DND-41 (cell line): Measurements from ENCODE around the gene TRMT112.

Experiments
- ATAC-seq: fragments of 200-7000 bp; cut with Tn5 transposase; 3 replicates; pipeline ENCODE4 v1.9.1; 2021; ENCODE audit warnings: low read depth; ENCODE audit not compliant: insufficient read depth
- DNase-seq: peaks from one replicate; pipeline ENCODE4 v3.0.0-alpha.2; 2020
- H2AFZ ChIP-seq: 2 replicates; pipeline ENCODE4 v1.6.0; 2012; ENCODE audit warnings: low read depth, low read length
- H3K27ac ChIP-seq: 2 replicates; pipeline ENCODE4 v1.5.1; 2012; ENCODE audit warnings: low read length, inconsistent platforms
- H3K27me3 ChIP-seq: fragments of 200-600 bp; sonication (generic); 2 replicates; pipeline ENCODE4 v1.6.0; 2012; ENCODE audit warnings: low read length, mild to moderate bottlenecking, inconsistent platforms; ENCODE audit not compliant: insufficient read depth, poor library complexity
- H3K36me3 ChIP-seq: 2 replicates; pipeline ENCODE4 v1.5.1; 2012; ENCODE audit warnings: low read length, inconsistent platforms; ENCODE audit not compliant: insufficient read depth
- H3K4me1 ChIP-seq: 2 replicates; pipeline ENCODE4 v1.5.1; 2012; ENCODE audit warnings: mild to moderate bottlenecking, low read length; ENCODE audit not compliant: insufficient read depth
- H3K4me2 ChIP-seq: 2 replicates; pipeline ENCODE4 v1.6.0; 2012; ENCODE audit warnings: mild to moderate bottlenecking, moderate library complexity, low read length, inconsistent platforms; ENCODE audit not compliant: insufficient read depth
- H3K4me3 ChIP-seq, 2 experiments: fragments of 200-600 bp in 1 of 2; shearing (Covaris generic) in 1 of 2; 2 replicates each; pipeline ENCODE4 v1.5.1; 2012 to 2016; ENCODE audit warnings: inconsistent platforms in 2 of 2, low read length in 2 of 2, mild to moderate bottlenecking in 2 of 2, low read depth in 1 of 2, moderate library complexity in 1 of 2
- H3K79me2 ChIP-seq: 2 replicates; pipeline ENCODE4 v1.6.0; 2012; ENCODE audit warnings: low read length, inconsistent platforms; ENCODE audit not compliant: insufficient read depth
- H3K9ac ChIP-seq: 2 replicates; pipeline ENCODE4 v1.6.0; 2012; ENCODE audit warnings: low read depth, mild to moderate bottlenecking, inconsistent platforms, low read length, moderate library complexity
- H3K9me3 ChIP-seq: 2 replicates; pipeline ENCODE4 v1.5.1; 2012; ENCODE audit warnings: low read length, moderate library complexity, mild to moderate bottlenecking, inconsistent platforms; ENCODE audit not compliant: insufficient read depth, severe bottlenecking
- H4K20me1 ChIP-seq: 2 replicates; pipeline ENCODE4 v1.6.0; 2012; ENCODE audit warnings: low read length; ENCODE audit not compliant: insufficient read depth
- EZH2 ChIP-seq: IDR thresholded peaks from 3 replicates; pipeline ENCODE4 v1.6.1; 2012; ENCODE audit warnings: borderline replicate concordance, low read depth, mild to moderate bottlenecking, moderate library complexity, low read length, inconsistent platforms; ENCODE audit not compliant: severe bottlenecking
- TF ChIP-seq, protein P1 (sequence below): IDR thresholded peaks from 2 replicates; pipeline ENCODE4 v1.5.1; 2012; ENCODE audit warnings: borderline replicate concordance, low read length, moderate library complexity, mild to moderate bottlenecking; ENCODE audit not compliant: poor library complexity, severe bottlenecking; ENCODE audit errors: extremely low read depth

The TRMT112 gene

DNA sequence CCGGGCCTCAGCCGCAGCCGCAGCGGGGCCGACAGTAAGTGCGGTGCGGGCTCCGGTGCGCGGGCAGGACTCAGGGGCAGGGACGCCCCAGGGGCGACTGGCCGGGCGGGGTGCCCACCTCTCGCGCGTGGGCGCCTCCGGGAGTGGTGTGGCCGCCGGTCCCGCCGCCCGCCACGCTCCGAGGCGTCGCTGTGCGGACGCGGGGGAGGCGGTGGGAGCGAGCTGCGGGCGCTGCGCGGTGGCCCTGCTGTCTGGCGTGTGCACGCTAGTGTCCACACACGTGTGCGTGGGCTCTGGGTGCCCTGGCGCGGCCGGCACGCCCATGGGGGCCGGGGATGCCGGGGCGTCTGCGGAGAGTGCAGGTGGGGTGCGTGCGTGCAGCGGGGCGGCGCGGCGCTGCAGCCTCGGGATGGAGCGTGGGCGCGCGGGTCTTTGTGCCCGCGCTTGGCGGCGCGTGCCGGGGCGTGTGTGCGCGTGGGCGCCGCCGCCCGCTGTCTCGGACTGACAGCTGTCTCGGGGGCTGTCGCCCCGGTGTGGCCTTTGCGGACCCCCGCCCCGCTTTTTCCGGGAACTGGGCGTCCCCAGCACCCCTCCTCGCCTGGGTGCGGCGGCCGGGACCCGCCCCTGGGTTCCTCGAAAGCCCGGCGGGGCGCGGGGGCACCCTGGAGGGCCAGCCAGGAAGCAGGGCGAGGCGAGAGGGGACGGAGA, 25.5 kb downstream of the TRMT112 start:
- Histone ChIP-seq H3K9me3 (no peaks in the 10 kb centered on the region), H3K9ac (no peak overlapping the region), H3K27ac (no peak overlapping the region), H3K36me3 (0 out of 2 replicates have a peak, but pooled peaks cover 2% of the 10 kb centered on the region), H3K4me3 (no peak overlapping the region), H4K20me1 (no peaks in the 10 kb centered on the region; the same call in 1 of the 2 replicates), H2AFZ (no peak overlapping the region), H3K4me2 (no peak overlapping the region), H3K27me3 (peaks cover 6% of the 10 kb centered on the region), H3K79me2 (0 out of 2 replicates have a peak, but pooled peaks cover 2% of the 10 kb centered on the region), H3K4me1 (peaks cover 11% of the 10 kb centered on the region)
- DNase-seq (no peak), ATAC-seq (no peak)
- no peak for TF ChIP-seq EZH2
- TF ChIP-seq, protein P1, sequence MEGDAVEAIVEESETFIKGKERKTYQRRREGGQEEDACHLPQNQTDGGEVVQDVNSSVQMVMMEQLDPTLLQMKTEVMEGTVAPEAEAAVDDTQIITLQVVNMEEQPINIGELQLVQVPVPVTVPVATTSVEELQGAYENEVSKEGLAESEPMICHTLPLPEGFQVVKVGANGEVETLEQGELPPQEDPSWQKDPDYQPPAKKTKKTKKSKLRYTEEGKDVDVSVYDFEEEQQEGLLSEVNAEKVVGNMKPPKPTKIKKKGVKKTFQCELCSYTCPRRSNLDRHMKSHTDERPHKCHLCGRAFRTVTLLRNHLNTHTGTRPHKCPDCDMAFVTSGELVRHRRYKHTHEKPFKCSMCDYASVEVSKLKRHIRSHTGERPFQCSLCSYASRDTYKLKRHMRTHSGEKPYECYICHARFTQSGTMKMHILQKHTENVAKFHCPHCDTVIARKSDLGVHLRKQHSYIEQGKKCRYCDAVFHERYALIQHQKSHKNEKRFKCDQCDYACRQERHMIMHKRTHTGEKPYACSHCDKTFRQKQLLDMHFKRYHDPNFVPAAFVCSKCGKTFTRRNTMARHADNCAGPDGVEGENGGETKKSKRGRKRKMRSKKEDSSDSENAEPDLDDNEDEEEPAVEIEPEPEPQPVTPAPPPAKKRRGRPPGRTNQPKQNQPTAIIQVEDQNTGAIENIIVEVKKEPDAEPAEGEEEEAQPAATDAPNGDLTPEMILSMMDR = no peak

DNA sequence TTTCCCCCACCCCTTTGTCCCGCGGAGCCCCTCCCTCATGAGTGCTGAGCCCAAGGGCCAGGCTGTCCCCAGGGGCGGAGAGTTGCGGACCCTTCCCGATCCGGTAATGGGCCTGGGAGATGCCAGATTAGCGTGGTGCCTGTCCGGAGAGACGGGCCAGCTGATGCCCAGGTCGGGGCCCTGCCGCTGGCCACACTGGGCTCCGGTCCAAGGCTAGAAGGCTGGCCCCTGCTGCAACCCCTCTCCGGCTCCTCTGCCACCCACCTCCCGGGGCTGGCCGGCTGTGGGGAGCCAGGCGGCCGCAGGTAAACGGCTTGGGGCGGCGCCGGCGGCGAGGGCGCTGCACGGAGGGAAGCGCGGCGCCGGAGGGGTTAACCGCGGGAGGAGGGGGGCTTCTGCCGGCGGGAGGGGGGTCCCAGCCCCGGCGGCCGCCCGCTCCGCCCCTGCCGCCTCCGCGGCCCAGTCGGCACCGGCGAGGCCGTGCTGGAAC, 26.1 kb downstream of the TRMT112 start, which contains the start of gene KCNK4:
Gene KCNK4, plus strand, starts transcription at position 41 of the 490 bp plus-strand sequence. CDS start 1,717 bp downstream, outside the sequence.
- DNase-seq (no peak), ATAC-seq (no peak)
- Histone ChIP-seq H3K36me3 (0 out of 2 replicates have a peak, but pooled peaks cover 2% of the 10 kb centered on the region), H3K9ac (no peak within 1 kb of the TSS), H3K27me3 (peaks cover 3% of the 10 kb centered on the region), H3K79me2 (0 out of 2 replicates have a peak, but pooled peaks cover 4% of the 10 kb centered on the region), H3K27ac (no peak within 1 kb of the TSS), H3K4me1 (peaks cover 17% of the 10 kb centered on the region), H4K20me1 (no peaks in the 10 kb centered on the region; the same call in 1 of the 2 replicates), H3K4me2 (no peak within 1 kb of the TSS), H2AFZ (no peak within 1 kb of the TSS), H3K9me3 (no peaks in the 10 kb centered on the region), H3K4me3 (no peak within 1 kb of the TSS)
- no peak for TF ChIP-seq EZH2
- TF ChIP-seq, protein P1 = no peak

DNA sequence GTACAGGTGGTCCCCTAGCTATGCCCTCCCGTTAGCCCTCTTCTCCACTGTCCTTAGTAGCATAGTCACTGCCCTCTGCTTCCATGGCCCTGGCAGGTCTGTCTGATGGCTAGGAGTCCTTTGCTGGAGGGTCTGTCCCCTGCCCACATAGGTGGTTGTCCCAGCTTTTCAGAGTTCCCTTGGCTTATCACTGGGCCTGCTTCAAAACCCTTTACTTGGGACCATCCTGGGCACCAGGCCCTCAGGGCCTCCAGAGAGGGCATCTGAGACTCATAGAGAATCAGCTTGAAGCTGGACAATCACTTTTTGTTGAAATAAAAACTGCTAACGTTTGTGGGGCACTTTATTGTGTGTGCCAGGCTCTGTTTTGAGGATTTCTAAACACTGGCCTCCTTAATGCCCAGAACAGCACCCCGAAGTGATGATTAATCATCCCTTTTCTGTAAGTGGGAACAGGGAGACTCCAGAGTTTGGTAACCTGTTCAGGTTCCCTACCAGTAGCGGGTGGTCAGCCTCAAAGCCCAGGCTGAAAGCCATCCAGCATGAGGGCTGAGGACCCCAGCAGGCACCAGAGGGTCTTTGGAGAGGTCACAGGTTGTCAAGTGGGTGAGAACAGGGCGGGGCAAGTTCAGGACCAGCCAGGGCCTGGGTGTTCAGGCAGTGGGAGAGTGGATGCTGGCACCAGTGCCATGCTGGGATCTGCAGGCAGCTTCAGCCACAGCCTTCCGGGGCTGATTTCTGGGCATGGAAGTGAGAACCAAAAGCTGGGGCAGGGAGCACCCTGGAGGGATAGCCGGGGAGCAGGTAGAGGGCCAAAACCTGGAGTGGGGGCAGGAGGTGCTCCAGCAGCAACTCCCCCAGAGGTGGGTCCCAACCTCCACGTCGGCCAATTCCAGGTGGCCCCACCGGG, 26.8 kb downstream of the TRMT112 start:
- Histone ChIP-seq H3K9me3 (no peaks in the 10 kb centered on the region), H4K20me1 (no peaks in the 10 kb centered on the region; the same call in 1 of the 2 replicates), H2AFZ (no peak overlapping the region), H3K4me2 (no peak overlapping the region), H3K4me1 (peaks cover 22% of the 10 kb centered on the region), H3K79me2 (peaks cover 8% of the 10 kb centered on the region; the same call in 1 of the 2 replicates), H3K4me3 (no peak overlapping the region), H3K27ac (no peak overlapping the region), H3K27me3 (no peaks in the 10 kb centered on the region), H3K9ac (no peak overlapping the region), H3K36me3 (0 out of 2 replicates have a peak, but pooled peaks cover 2% of the 10 kb centered on the region)
- TF ChIP-seq, protein P1 = no peak
- TF ChIP-seq EZH2 = no peak
- DNase-seq (no peak), ATAC-seq (no peak)
